BLaER1 (cell line): ENCODE results near the gene GRIK2.

ENCODE experiments used
- H3K27ac ChIP-seq: shearing (Covaris generic); formaldehyde crosslinking; 2 replicates; pipeline ENCODE4 v1.8.1; 2022
- H3K27me3 ChIP-seq: shearing (Covaris generic); formaldehyde crosslinking; 2 replicates; pipeline ENCODE4 v1.8.1; 2022
- H3K36me3 ChIP-seq: shearing (Covaris generic); formaldehyde crosslinking; 2 replicates; pipeline ENCODE4 v1.8.1; 2022
- H3K4me1 ChIP-seq: shearing (Covaris generic); formaldehyde crosslinking; 2 replicates; pipeline ENCODE4 v1.8.1; 2022
- H3K4me2 ChIP-seq: shearing (Covaris generic); formaldehyde crosslinking; 2 replicates; pipeline ENCODE4 v1.8.1; 2022
- H3K4me3 ChIP-seq: shearing (Covaris generic); formaldehyde crosslinking; 2 replicates; pipeline ENCODE4 v1.8.1; 2022
- H3K9ac ChIP-seq: shearing (Covaris generic); formaldehyde crosslinking; 2 replicates; pipeline ENCODE4 v1.8.1; 2022
- H3K9me3 ChIP-seq: shearing (Covaris generic); formaldehyde crosslinking; 2 replicates; pipeline ENCODE4 v1.8.1; 2022
- H4K20me1 ChIP-seq: shearing (Covaris generic); formaldehyde crosslinking; 2 replicates; pipeline ENCODE4 v1.8.1; 2022
- Cebpa-rat ChIP-seq: shearing (Covaris generic); IDR thresholded peaks from 2 replicates; pipeline ENCODE4 v1.8.1; 2022

Gene GRIK2

GRCh38 chr6:101391772-101392585, 1.5 kb upstream of the GRIK2 start:
- Histone ChIP-seq H3K27me3 (peaks cover 26% of the 10 kb centered on the region), H3K4me2 (no peak overlapping the region), H3K9ac (no peak overlapping the region), H3K4me1 (no peaks in the 10 kb centered on the region), H3K27ac (no peak overlapping the region), H4K20me1 (no peaks in the 10 kb centered on the region), H3K9me3 (peaks cover 22% of the 10 kb centered on the region), H3K4me3 (no peak overlapping the region), H3K36me3 (no peaks in the 10 kb centered on the region)
- no peak for TF ChIP-seq Cebpa-rat

- Histone ChIP-seq H3K27ac (no peak overlapping the region), H3K27me3 (peaks cover 26% of the 10 kb centered on the region), H3K9me3 (peaks cover 22% of the 10 kb centered on the region), H3K9ac (no peak overlapping the region), H3K36me3 (no peaks in the 10 kb centered on the region), H4K20me1 (no peaks in the 10 kb centered on the region), H3K4me2 (no peak overlapping the region), H3K4me1 (no peaks in the 10 kb centered on the region), H3K4me3 (no peak overlapping the region)
- TF ChIP-seq Cebpa-rat: no peak
Measured at GRCh38 chr6:101392586-101393230, 800 bp upstream of the GRIK2 start.

DNA sequence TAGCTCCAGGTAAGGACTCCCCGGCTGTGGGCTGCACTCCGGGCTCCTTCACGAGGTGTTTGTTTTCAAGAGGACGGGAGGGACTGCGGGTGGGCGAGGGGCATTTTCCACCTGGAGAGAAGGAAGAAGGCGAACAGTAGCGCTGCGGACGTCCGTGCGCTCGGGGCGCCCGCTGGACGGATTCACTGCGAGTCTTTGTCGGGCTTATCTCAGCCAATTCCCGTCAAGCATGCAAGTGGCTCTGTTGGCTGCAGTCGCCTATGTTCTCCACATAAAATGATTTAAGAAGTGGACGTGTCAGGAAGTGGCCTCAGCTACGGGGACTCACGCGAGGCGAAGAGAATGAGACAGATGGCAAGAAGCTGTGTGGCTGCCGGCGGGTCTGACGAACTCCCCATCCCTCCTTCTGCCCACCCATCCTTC, 332 bp downstream of the GRIK2 start:
- H3K4me2 ChIP-seq: no peak overlapping the region
- no peaks in the 10 kb centered on the region for H4K20me1 ChIP-seq
- no peak for TF ChIP-seq Cebpa-rat
- H3K27me3 ChIP-seq: peaks cover 26% of the 10 kb centered on the region
- H3K27ac ChIP-seq: no peak overlapping the region
- no peak overlapping the region for H3K4me3 ChIP-seq
- no peaks in the 10 kb centered on the region for H3K4me1 ChIP-seq
- H3K9ac ChIP-seq: no peak overlapping the region
- no peaks in the 10 kb centered on the region for H3K36me3 ChIP-seq
- peaks cover 22% of the 10 kb centered on the region for H3K9me3 ChIP-seq

- Histone ChIP-seq H3K27ac (no peak overlapping the region), H3K4me1 (no peaks in the 10 kb centered on the region), H3K9me3 (peaks cover 22% of the 10 kb centered on the region), H3K4me2 (no peak overlapping the region), H3K9ac (no peak overlapping the region), H3K36me3 (no peaks in the 10 kb centered on the region), H3K4me3 (no peak overlapping the region), H3K27me3 (peaks cover 26% of the 10 kb centered on the region), H4K20me1 (no peaks in the 10 kb centered on the region)
- TF ChIP-seq Cebpa-rat: no peak
Measured at GRCh38 chr6:101394936-101395335, 1.4 kb downstream of the GRIK2 start.

DNA sequence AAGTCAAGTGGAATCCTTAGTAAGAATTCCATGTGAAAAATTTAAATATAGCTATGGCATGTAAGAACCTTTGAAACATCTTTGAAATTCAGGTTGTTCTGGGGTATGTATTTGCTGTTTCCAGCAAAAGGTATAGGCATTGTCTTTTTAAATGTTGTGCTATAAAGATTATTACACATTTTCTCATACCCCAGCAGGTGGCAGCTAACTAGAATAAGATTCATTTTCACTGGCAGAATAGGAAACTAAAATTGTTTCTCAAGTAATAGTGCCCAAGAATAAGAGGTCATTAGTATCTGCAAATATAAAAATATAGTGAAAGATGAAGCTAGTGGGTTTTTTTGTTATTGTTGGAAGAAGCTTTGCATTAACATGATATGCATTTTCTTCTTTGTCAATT, 1.8 kb downstream of the GRIK2 start:
- H3K4me3 ChIP-seq: no peak overlapping the region
- peaks cover 26% of the 10 kb centered on the region for H3K27me3 ChIP-seq

GRCh38 chr6:101396548-101397173, 3.2 kb downstream of the GRIK2 start:
- H3K27me3 ChIP-seq: peaks cover 26% of the 10 kb centered on the region
- no peak overlapping the region for H3K27ac ChIP-seq
- no peak for TF ChIP-seq Cebpa-rat
- no peak overlapping the region for H3K9ac ChIP-seq
- H3K4me2 ChIP-seq: no peak overlapping the region
- H4K20me1 ChIP-seq: no peaks in the 10 kb centered on the region
- H3K4me3 ChIP-seq: no peak overlapping the region
- H3K36me3 ChIP-seq: no peaks in the 10 kb centered on the region
- no peaks in the 10 kb centered on the region for H3K4me1 ChIP-seq
- peaks cover 23% of the 10 kb centered on the region for H3K9me3 ChIP-seq

More for the DNA sequence above, 1.8 kb downstream of the GRIK2 start:
- TF ChIP-seq Cebpa-rat: no peak
- no peak overlapping the region for H3K9ac ChIP-seq
- peaks cover 22% of the 10 kb centered on the region for H3K9me3 ChIP-seq
- no peaks in the 10 kb centered on the region for H3K36me3 ChIP-seq
- H3K4me1 ChIP-seq: no peaks in the 10 kb centered on the region
- H3K27ac ChIP-seq: no peak overlapping the region
- H4K20me1 ChIP-seq: no peaks in the 10 kb centered on the region
- no peak overlapping the region for H3K4me2 ChIP-seq

GRCh38 chr6:101397199-101397598, 3.7 kb downstream of the GRIK2 start:
- H3K27me3 ChIP-seq: peaks cover 23% of the 10 kb centered on the region

DNA sequence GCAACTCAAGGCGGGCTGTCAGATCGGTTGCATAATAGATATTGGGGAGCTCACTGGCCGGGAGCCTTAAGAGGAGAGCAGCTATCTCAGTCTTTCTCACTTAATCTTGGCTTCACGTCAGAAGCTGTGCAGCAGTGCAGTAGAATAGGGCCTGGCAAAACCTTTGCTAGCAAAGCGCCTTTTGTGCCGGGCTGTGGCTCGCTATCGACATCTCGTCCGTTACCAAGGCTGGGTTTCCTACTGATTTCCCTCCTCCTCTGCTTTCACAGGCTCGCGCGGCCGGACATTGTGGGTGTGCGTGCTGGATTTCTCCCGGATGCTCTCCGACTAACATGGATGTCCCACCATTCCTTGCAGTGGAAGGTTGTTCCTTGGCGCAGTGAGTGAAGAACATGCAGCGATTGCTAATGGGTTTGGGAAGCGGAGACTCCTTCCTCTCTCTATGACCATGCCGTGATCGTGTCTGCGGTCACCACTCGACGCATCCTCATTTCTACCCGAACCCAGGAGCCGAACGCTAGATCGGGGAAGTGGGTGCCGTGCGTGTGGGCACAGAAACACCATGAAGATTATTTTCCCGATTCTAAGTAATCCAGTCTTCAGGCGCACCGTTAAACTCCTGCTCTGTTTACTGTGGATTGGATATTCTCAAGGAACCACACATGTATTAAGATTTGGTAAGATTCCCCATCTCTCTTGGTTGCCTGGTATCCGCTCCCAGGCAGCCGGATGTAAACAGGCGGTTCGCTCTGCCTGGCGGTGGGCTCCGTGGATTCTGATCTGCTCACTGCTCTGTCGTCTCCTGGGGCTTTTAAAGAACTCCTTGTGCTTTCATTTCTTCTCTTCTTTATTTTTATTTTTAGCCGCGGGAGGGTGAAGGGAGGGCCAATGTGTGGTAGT, 5.5 kb downstream of the GRIK2 start:
- Histone ChIP-seq H4K20me1 (no peaks in the 10 kb centered on the region), H3K4me3 (no peak overlapping the region), H3K9ac (no peak overlapping the region), H3K9me3 (peaks cover 16% of the 10 kb centered on the region), H3K4me2 (no peak overlapping the region), H3K4me1 (no peaks in the 10 kb centered on the region), H3K27me3 (peaks cover 6% of the 10 kb centered on the region), H3K27ac (no peak overlapping the region), H3K36me3 (no peaks in the 10 kb centered on the region)
- no peak for TF ChIP-seq Cebpa-rat

More at GRCh38 chr6:101397199-101397598, 3.7 kb downstream of the GRIK2 start:
- no peak overlapping the region for H3K4me3 ChIP-seq
- no peaks in the 10 kb centered on the region for H3K36me3 ChIP-seq
- H4K20me1 ChIP-seq: no peaks in the 10 kb centered on the region
- H3K4me2 ChIP-seq: no peak overlapping the region
- peaks cover 26% of the 10 kb centered on the region for H3K9me3 ChIP-seq
- H3K9ac ChIP-seq: no peak overlapping the region
- no peak overlapping the region for H3K27ac ChIP-seq
- no peaks in the 10 kb centered on the region for H3K4me1 ChIP-seq
- no peak for TF ChIP-seq Cebpa-rat

DNA sequence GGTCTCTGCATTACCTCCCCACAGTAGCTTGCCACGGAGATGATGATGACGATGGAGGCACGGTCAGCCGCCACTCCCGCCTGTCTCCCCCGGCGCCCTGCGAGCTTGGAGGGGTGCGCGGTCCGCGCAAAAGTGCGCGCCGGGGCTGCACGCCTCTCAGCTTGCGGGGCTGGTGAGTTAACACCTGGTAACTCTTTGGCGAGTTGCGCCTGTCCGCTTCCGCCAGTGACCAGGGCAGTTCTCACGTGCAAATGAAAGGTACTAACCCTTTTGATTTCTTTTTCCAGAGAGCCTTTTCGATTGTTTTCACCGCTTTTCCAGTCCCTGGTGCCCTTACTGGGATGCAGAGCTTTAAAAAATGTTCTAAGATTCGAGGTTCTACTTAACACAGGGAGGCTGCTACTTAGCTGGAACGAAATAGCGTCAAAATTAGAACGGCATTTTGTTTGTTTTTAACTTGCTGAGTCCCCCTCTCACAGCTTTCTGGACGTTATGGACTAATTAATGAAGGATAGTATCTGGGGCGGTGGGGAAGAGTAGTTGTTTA, 6.2 kb downstream of the GRIK2 start:
- peaks cover 15% of the 10 kb centered on the region for H3K9me3 ChIP-seq
- H3K27ac ChIP-seq: no peak overlapping the region
- H3K27me3 ChIP-seq: no peaks in the 10 kb centered on the region
- TF ChIP-seq Cebpa-rat: no peak
- no peak overlapping the region for H3K4me2 ChIP-seq
- no peak overlapping the region for H3K4me3 ChIP-seq
- no peaks in the 10 kb centered on the region for H4K20me1 ChIP-seq
- no peaks in the 10 kb centered on the region for H3K4me1 ChIP-seq
- no peaks in the 10 kb centered on the region for H3K36me3 ChIP-seq
- no peak overlapping the region for H3K9ac ChIP-seq
